Natural killer cell treated with Interleukin-12 subunit alpha and Interleukin-12 subunit beta and Interleukin-15 and Interleukin-18, amount 100 ng/mL, for 72 hours (primary cell): ENCODE measurements around the gene RAB34. TPM values are rescaled to one million over a fixed set of nuclear protein-coding genes. Genes with fewer than 3 reads are reported as not detected.
A peak's percentile ranks its signal among the peaks of the same experiment; 100 is the strongest.

ENCODE experiments used
- ATAC-seq, 2 donors: fragments of 150-1000 bp; cut with Tn5 transposase in 1 of 2; sonication (Bioruptor Pico), chemical (Tn5 transposase) in 1 of 2; 2 replicates each; pipeline ENCODE4 v1.10.0; 2021
- DNase-seq: peaks from one replicate; pipeline ENCODE4 v3.0.0; 2022; ENCODE audit warnings: low spot score
- H3K27ac Mint-ChIP-seq, 2 donors: 1 replicate in 1 of 2; 2 replicates in 1 of 2; pipeline ENCODE4 v1.8.0; 2022; ENCODE audit warnings: mixed read lengths in 2 of 2, mild to moderate bottlenecking in 1 of 2, moderate library complexity in 1 of 2
- H3K27me3 Mint-ChIP-seq, 2 donors: 1 replicate in 1 of 2; 2 replicates in 1 of 2; pipeline ENCODE4 v1.8.0; 2022; ENCODE audit warnings: mixed read lengths in 2 of 2
- H3K36me3 Mint-ChIP-seq: one replicate; pipeline ENCODE4 v1.8.0; 2022; ENCODE audit warnings: mixed read lengths
- H3K4me1 Mint-ChIP-seq, 2 donors: 1 replicate in 1 of 2; 2 replicates in 1 of 2; pipeline ENCODE4 v1.8.0; 2022; ENCODE audit warnings: low read depth in 2 of 2, mixed read lengths in 2 of 2, mild to moderate bottlenecking in 1 of 2
- H3K4me3 Mint-ChIP-seq: one replicate; pipeline ENCODE4 v1.8.0; 2022; ENCODE audit warnings: mixed read lengths
- H3K9me3 Mint-ChIP-seq: 2 replicates; pipeline ENCODE4 v1.8.0; 2022; ENCODE audit warnings: mixed read lengths
- total RNA-seq, 2 donors: library from RNA; stranded (reverse); gene quantifications; one replicate each; pipeline ENCODE4 v1.2.3, GENCODE V29; 2022

Gene RAB34
- total RNA-seq, 2 donors from 2014 or later: 8.5 to 25.7 TPM

- ATAC-seq (no peak), DNase-seq (no peak)
- Mint-ChIP-seq H3K4me1 (no peaks in the 10 kb centered on the region), H3K27me3 (no peaks in the 10 kb centered on the region), H3K27ac (no peak overlapping the region), H3K36me3 (peaks cover 31% of the 10 kb centered on the region), H3K9me3 (no peaks in the 10 kb centered on the region), H3K4me3 (no peak overlapping the region)
These were observed 32.7 kb downstream of the RAB34 start for GRCh38 chr17:28684963-28685362.

GRCh38 chr17:28682655-28683054 lies 35.0 kb downstream of the RAB34 start:
- Mint-ChIP-seq H3K36me3 (peaks cover 19% of the 10 kb centered on the region), H3K27ac (no peak overlapping the region), H3K4me3 (no peak overlapping the region), H3K27me3 (no peaks in the 10 kb centered on the region), H3K9me3 (no peaks in the 10 kb centered on the region), H3K4me1 (no peaks in the 10 kb centered on the region)
- ATAC-seq (no peak), DNase-seq (no peak)

GRCh38 chr17:28675980-28676379 lies 41.7 kb downstream of the RAB34 start:
- DNase-seq (no peak), ATAC-seq (no peak)
- H3K27ac Mint-ChIP-seq: no peak overlapping the region
- peaks cover 31% of the 10 kb centered on the region for H3K36me3 Mint-ChIP-seq
- no peaks in the 10 kb centered on the region for H3K9me3 Mint-ChIP-seq
- H3K4me1 Mint-ChIP-seq: peaks cover 0 to 9% of the 10 kb centered on the region in 2 donors
- H3K27me3 Mint-ChIP-seq: no peaks in the 10 kb centered on the region
- H3K4me3 Mint-ChIP-seq: no peak overlapping the region

- H3K27ac Mint-ChIP-seq: no peak overlapping the region
- H3K27me3 Mint-ChIP-seq: no peaks in the 10 kb centered on the region
- H3K36me3 Mint-ChIP-seq: peaks cover 31% of the 10 kb centered on the region
- H3K4me3 Mint-ChIP-seq: no peak overlapping the region
- H3K4me1 Mint-ChIP-seq: peaks cover 0 to 9% of the 10 kb centered on the region in 2 donors
- ATAC-seq (no peak), DNase-seq (no peak)
- H3K9me3 Mint-ChIP-seq: no peaks in the 10 kb centered on the region
These were observed 42.2 kb downstream of the RAB34 start for GRCh38 chr17:28675490-28675889.

DNA sequence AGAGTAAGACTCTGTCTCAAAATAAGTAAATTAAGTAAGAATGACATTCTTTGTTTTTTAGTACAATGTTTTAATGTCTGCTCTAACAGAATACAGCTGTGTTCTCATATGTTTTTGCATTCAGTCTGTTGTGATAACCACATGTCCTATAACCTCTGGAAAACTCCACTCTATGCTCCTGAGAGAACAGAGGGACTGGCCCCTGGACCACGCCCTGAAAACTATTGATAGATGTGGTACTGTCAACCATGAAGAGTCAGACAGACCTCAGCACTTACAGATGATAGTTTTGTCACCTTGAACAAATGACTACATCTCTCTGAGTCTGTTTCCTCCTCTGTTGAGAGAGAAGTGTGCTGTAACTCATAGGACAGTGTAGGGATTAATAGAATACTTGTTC lies 47.8 kb downstream of the RAB34 start:
- peaks cover 24% of the 10 kb centered on the region for H3K36me3 Mint-ChIP-seq

GRCh38 chr17:28667870-28668269 lies 49.8 kb downstream of the RAB34 start:
- peaks cover 15% of the 10 kb centered on the region for H3K36me3 Mint-ChIP-seq
- no peak overlapping the region for H3K27ac Mint-ChIP-seq
- DNase-seq (no peak), ATAC-seq (no peak)
- no peak overlapping the region for H3K4me3 Mint-ChIP-seq
- peaks cover 35 to 42% of the 10 kb centered on the region in 2 donors for H3K4me1 Mint-ChIP-seq
- H3K27me3 Mint-ChIP-seq: no peaks in the 10 kb centered on the region
- no peaks in the 10 kb centered on the region for H3K9me3 Mint-ChIP-seq

More for the DNA sequence above, 47.8 kb downstream of the RAB34 start:
- H3K4me1 Mint-ChIP-seq: peaks cover 21 to 26% of the 10 kb centered on the region in 2 donors
- ATAC-seq (no peak), DNase-seq (no peak)
- no peak overlapping the region for H3K4me3 Mint-ChIP-seq
- H3K9me3 Mint-ChIP-seq: no peaks in the 10 kb centered on the region
- H3K27ac Mint-ChIP-seq: no peak overlapping the region
- H3K27me3 Mint-ChIP-seq: no peaks in the 10 kb centered on the region

DNA sequence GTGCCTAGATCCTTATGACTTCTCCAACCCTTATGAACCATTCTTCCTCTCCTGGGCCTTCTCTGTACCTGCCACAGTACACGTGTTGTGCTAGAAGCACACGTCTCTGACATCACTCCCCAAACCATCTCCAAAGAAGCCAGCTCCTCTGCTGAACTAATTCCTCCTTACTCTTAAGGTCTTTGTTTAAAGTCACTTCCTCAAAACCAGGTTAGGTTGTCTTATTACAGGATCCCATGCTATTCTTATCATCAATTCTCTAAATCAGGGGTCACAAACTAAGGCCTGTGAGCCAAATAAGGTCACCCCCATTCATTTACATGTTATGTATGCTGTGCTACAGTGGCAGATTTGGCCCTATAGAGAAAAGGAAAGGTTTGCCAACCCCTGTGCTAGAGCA lies 51.7 kb downstream of the RAB34 start:
- no peak for ATAC-seq
- Mint-ChIP-seq H3K4me3 (no peak overlapping the region), H3K36me3 (peaks cover 15% of the 10 kb centered on the region), H3K27me3 (no peaks in the 10 kb centered on the region), H3K4me1 (peaks cover 37 to 49% of the 10 kb centered on the region in 2 donors), H3K9me3 (no peaks in the 10 kb centered on the region), H3K27ac (peak overlapping the region in 1 of 2 donors; percentile 13)
- no peak for DNase-seq

Other genes starting within 250 kb of the RAB34 start
- not detected for gene SLC13A2, start 244.2 kb downstream of the RAB34 start, total RNA-seq
- not detected for gene FOXN1, start 211.5 kb downstream of the RAB34 start, total RNA-seq
- 100 to 1,000 TPM; 104 to 135 TPM for gene UNC119, start 165.2 kb downstream of the RAB34 start, total RNA-seq
- gene PIGS, start 146.3 kb downstream of the RAB34 start, total RNA-seq: 10 to 100 TPM; 74.9 to 93.2 TPM
- gene ALDOC, start 141.0 kb downstream of the RAB34 start, total RNA-seq: 100 to 1,000 TPM in 1 of 2 donors, 10 to 100 TPM in 1; 36.8 to 164 TPM
- gene SPAG5, start 118.8 kb downstream of the RAB34 start, total RNA-seq: 100 to 1,000 TPM in 1 of 2 donors, 10 to 100 TPM in 1; 80.7 to 198 TPM
- gene RSKR, start 103.7 kb downstream of the RAB34 start, total RNA-seq: 100 to 1,000 TPM in 1 of 2 donors, 10 to 100 TPM in 1; 34.4 to 108 TPM
- 100 to 1,000 TPM; 184 to 422 TPM for gene BLTP2, start 72.7 kb downstream of the RAB34 start, total RNA-seq
- 10 to 100 TPM; 36.1 to 65.2 TPM for gene SDF2, start 56.0 kb downstream of the RAB34 start, total RNA-seq
- gene SUPT6H, start 55.7 kb downstream of the RAB34 start, total RNA-seq: 100 to 1,000 TPM; 118 to 133 TPM
- 1 to 10 TPM; 3.7 to 4.6 TPM for gene PROCA1, start 6.0 kb downstream of the RAB34 start, total RNA-seq
- 1,000 to 10,000 TPM; 1,264 to 1,439 TPM for gene RPL23A, start 2.1 kb upstream of the RAB34 start, total RNA-seq
- 1 to 10 TPM; 1.5 to 9.7 TPM for gene TLCD1, start 8.4 kb upstream of the RAB34 start, total RNA-seq
- 10 to 100 TPM in 1 of 2 donors, 1 to 10 TPM in 1; 3.2 to 10.2 TPM for gene NEK8, start 10.9 kb upstream of the RAB34 start, total RNA-seq
- gene TRAF4, start 26.1 kb upstream of the RAB34 start, total RNA-seq: 100 to 1,000 TPM in 1 of 2 donors, 10 to 100 TPM in 1; 59.7 to 186 TPM
- gene FAM222B, start 124.9 kb upstream of the RAB34 start, total RNA-seq: 10 to 100 TPM; 21.7 to 23.5 TPM
- gene ERAL1, start 137.1 kb upstream of the RAB34 start, total RNA-seq: 100 to 1,000 TPM in 1 of 2 donors, 10 to 100 TPM in 1; 55.9 to 105 TPM
- 10 to 100 TPM; 79.3 to 95.8 TPM for gene FLOT2, start 179.9 kb upstream of the RAB34 start, total RNA-seq
- gene DHRS13, start 185.2 kb upstream of the RAB34 start, total RNA-seq: 10 to 100 TPM; 22.5 to 26.1 TPM
- 10 to 100 TPM; 68.0 to 72.2 TPM for gene PHF12, start 233.7 kb upstream of the RAB34 start, total RNA-seq